HL-60 (cell line): ENCODE measurements around the gene KCTD14.

Experiments used
- DNase-seq, 2 experiments: peaks; one replicate each; pipeline ENCODE4 v3.0.0-alpha.2; 2010 to 2020; ENCODE audit warnings: low read depth in 1 of 2, low spot score in 1 of 2
- H3K27ac ChIP-seq: fragments of 250-450 bp; sonication (Bioruptor Pico); replicated peaks from 2 replicates; pipeline ENCODE4 v1.5.1; 2020; ENCODE audit warnings: mild to moderate bottlenecking, moderate library complexity
- H3K27me3 ChIP-seq: fragments of 250-450 bp; sonication (Bioruptor Pico); 2 replicates; pipeline ENCODE4 v1.5.1; 2021; ENCODE audit warnings: mild to moderate bottlenecking, moderate library complexity; ENCODE audit not compliant: insufficient read depth, poor library complexity, severe bottlenecking
- H3K4me3 ChIP-seq: replicated peaks from 2 replicates; pipeline ENCODE4 v1.5.1; 2011; ENCODE audit warnings: mild to moderate bottlenecking, control low read depth, low read length; ENCODE audit not compliant: insufficient read depth
- GABPA ChIP-seq: IDR thresholded peaks from 2 replicates; pipeline ENCODE4 v1.6.1; 2012; ENCODE audit warnings: low read depth
- POLR2AphosphoS5 ChIP-seq: IDR thresholded peaks from 2 replicates; pipeline ENCODE4 v1.6.1; 2012; ENCODE audit warnings: low read depth
- SPI1 ChIP-seq: IDR thresholded peaks from 2 replicates; pipeline ENCODE4 v1.6.1; 2012; ENCODE audit warnings: low read depth, mild to moderate bottlenecking, borderline replicate concordance
- long read RNA-seq: library from polyadenylated mRNA; unstranded; transcript quantifications from one replicate; pipeline ENCODE4 v2.0.0, GENCODE V29; 2020
- TF ChIP-seq, protein P1 (sequence below): IDR thresholded peaks from 2 replicates; pipeline ENCODE4 v1.6.1; 2012; ENCODE audit warnings: low read depth; ENCODE audit not compliant: insufficient replicate concordance
- TF ChIP-seq, protein P2 (sequence below): IDR thresholded peaks from one replicate; pipeline ENCODE4 v1.5.1; 2011; ENCODE audit warnings: low read length, control low read depth, inconsistent platforms; ENCODE audit not compliant: insufficient read depth

KCTD14 gene, protein sequence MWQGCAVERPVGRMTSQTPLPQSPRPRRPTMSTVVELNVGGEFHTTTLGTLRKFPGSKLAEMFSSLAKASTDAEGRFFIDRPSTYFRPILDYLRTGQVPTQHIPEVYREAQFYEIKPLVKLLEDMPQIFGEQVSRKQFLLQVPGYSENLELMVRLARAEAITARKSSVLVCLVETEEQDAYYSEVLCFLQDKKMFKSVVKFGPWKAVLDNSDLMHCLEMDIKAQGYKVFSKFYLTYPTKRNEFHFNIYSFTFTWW
- long read RNA-seq, result 0 reads

DNA sequence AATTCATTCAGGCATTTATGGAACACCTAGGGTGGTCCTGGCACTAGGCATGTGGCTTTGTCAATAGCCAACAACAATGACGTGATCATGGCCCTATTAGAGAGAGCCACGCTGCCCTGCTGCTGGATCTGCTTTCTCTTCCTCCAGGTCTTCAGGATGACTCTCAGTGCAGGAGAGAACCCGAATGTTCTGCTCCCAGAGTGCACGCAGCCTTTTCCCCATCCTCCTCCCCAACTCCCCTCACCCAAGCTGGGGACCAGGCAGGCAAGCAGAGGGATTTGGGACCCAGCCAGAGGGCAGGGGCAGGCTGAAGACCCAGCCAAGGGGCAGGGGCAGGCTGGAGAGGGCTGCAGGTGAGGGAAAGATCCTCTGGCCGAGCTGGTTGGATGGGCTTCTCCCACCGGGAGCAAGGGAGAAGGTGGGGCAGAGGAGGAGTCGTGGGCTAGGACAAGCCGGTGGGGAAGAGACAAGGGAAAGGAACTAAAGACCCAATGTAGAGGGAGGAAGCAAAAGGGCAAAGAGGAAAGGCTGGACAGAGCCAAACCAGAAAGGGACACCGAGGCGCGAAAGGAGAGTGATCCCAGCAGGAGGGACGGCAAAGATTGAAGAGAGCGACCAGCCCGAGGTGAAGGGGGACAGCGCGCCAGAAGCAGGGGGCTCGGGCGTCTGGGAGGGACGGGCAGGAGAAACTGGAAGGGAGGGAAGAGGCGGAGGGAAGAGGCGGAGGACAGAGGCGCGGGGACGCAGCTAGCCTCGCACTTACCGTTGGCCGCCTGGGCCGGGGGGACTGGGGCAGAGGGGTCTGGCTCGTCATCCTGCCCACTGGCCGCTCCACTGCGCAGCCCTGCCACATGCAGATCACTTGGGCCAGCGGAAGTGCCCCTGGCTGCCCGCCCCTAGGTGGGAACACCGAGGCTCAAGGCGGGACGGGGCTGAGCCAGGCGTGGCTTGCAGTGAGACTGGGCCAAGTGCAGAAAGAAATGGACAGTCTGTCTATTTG, at the start of gene KCTD14:
TSS of gene KCTD14 (minus strand) at position 880 of the 1,000 bp plus-strand sequence. CDS start at position 853, 27 bp downstream.
- TF ChIP-seq GABPA (no peak), POLR2AphosphoS5 (no peak), SPI1 (no peak)
- TF ChIP-seq, protein P1, sequence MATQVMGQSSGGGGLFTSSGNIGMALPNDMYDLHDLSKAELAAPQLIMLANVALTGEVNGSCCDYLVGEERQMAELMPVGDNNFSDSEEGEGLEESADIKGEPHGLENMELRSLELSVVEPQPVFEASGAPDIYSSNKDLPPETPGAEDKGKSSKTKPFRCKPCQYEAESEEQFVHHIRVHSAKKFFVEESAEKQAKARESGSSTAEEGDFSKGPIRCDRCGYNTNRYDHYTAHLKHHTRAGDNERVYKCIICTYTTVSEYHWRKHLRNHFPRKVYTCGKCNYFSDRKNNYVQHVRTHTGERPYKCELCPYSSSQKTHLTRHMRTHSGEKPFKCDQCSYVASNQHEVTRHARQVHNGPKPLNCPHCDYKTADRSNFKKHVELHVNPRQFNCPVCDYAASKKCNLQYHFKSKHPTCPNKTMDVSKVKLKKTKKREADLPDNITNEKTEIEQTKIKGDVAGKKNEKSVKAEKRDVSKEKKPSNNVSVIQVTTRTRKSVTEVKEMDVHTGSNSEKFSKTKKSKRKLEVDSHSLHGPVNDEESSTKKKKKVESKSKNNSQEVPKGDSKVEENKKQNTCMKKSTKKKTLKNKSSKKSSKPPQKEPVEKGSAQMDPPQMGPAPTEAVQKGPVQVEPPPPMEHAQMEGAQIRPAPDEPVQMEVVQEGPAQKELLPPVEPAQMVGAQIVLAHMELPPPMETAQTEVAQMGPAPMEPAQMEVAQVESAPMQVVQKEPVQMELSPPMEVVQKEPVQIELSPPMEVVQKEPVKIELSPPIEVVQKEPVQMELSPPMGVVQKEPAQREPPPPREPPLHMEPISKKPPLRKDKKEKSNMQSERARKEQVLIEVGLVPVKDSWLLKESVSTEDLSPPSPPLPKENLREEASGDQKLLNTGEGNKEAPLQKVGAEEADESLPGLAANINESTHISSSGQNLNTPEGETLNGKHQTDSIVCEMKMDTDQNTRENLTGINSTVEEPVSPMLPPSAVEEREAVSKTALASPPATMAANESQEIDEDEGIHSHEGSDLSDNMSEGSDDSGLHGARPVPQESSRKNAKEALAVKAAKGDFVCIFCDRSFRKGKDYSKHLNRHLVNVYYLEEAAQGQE, result no peak
- TF ChIP-seq, protein P2, sequence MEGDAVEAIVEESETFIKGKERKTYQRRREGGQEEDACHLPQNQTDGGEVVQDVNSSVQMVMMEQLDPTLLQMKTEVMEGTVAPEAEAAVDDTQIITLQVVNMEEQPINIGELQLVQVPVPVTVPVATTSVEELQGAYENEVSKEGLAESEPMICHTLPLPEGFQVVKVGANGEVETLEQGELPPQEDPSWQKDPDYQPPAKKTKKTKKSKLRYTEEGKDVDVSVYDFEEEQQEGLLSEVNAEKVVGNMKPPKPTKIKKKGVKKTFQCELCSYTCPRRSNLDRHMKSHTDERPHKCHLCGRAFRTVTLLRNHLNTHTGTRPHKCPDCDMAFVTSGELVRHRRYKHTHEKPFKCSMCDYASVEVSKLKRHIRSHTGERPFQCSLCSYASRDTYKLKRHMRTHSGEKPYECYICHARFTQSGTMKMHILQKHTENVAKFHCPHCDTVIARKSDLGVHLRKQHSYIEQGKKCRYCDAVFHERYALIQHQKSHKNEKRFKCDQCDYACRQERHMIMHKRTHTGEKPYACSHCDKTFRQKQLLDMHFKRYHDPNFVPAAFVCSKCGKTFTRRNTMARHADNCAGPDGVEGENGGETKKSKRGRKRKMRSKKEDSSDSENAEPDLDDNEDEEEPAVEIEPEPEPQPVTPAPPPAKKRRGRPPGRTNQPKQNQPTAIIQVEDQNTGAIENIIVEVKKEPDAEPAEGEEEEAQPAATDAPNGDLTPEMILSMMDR, result no peak
- no peak for DNase-seq
- H3K27ac ChIP-seq, result no peak within 1 kb of the TSS
- H3K27me3 ChIP-seq, result no peaks in the 10 kb centered on the region
- no peak within 1 kb of the TSS for H3K4me3 ChIP-seq

DNA sequence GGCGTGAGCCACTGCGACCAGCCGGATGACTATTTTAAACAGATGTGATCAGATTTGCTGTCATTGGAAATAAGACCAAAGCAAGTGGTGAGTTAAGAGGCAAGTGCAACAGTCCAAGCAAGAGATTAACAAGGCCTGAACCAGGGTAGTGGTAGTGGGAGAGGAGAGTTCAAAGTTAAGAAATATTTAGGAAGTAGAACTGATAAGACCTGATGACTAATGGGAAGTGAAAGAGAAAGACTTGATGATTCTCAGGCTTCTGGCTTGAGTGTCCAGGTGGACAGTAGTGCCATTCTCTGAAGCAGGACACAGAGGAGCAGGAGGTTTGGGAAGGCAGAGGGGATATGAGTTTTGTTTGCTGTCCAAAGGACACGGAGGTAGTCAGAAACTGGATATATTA, 49.4 kb upstream of the KCTD14 start:
- no peak overlapping the region for H3K27ac ChIP-seq
- no peak overlapping the region for H3K4me3 ChIP-seq
- TF ChIP-seq GABPA, result no peak
- TF ChIP-seq, protein P2, result no peak
- TF ChIP-seq SPI1, result no peak
- TF ChIP-seq POLR2AphosphoS5, result no peak
- TF ChIP-seq, protein P1, result no peak
- DNase-seq, result no peak
- no peaks in the 10 kb centered on the region for H3K27me3 ChIP-seq

DNA sequence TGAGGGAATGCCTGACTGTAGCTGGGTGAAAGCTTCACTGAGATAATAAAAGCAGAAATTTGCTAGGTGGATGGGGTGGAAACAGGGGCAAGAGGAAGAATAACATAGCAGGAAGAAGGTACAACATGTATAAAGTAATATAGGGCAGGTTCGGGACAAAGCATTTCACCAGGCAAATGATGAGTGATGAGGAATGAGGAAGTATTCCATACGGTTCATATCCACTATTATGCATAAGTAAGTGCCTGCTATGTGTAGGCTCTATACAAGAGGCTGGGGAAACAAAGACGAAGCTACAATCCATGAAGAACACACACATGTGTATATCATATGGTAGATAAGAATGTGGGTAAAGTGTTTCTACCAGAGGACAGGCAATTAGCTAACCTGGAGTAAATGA, 48.6 kb upstream of the KCTD14 start:
- TF ChIP-seq, protein P2, result no peak
- TF ChIP-seq, protein P1, result no peak
- no peak for TF ChIP-seq GABPA
- TF ChIP-seq SPI1, result no peak
- TF ChIP-seq POLR2AphosphoS5, result no peak
- H3K27ac ChIP-seq, result no peak overlapping the region
- no peaks in the 10 kb centered on the region for H3K27me3 ChIP-seq
- DNase-seq, result no peak
- no peak overlapping the region for H3K4me3 ChIP-seq
